ENCODE measurements around the gene PITPNM3. TPM values are rescaled to one million over a fixed set of nuclear protein-coding genes. Genes with fewer than 3 reads are reported as not detected.

Gene PITPNM3
- total and polyA plus RNA-seq, 2 experiments from 2014 or later, result 1.0 to 1.5 TPM

GRCh38 chr17:6437466-6437865 lies 118.9 kb downstream of the PITPNM3 start (continued):
- TF ChIP-seq, protein P1, sequence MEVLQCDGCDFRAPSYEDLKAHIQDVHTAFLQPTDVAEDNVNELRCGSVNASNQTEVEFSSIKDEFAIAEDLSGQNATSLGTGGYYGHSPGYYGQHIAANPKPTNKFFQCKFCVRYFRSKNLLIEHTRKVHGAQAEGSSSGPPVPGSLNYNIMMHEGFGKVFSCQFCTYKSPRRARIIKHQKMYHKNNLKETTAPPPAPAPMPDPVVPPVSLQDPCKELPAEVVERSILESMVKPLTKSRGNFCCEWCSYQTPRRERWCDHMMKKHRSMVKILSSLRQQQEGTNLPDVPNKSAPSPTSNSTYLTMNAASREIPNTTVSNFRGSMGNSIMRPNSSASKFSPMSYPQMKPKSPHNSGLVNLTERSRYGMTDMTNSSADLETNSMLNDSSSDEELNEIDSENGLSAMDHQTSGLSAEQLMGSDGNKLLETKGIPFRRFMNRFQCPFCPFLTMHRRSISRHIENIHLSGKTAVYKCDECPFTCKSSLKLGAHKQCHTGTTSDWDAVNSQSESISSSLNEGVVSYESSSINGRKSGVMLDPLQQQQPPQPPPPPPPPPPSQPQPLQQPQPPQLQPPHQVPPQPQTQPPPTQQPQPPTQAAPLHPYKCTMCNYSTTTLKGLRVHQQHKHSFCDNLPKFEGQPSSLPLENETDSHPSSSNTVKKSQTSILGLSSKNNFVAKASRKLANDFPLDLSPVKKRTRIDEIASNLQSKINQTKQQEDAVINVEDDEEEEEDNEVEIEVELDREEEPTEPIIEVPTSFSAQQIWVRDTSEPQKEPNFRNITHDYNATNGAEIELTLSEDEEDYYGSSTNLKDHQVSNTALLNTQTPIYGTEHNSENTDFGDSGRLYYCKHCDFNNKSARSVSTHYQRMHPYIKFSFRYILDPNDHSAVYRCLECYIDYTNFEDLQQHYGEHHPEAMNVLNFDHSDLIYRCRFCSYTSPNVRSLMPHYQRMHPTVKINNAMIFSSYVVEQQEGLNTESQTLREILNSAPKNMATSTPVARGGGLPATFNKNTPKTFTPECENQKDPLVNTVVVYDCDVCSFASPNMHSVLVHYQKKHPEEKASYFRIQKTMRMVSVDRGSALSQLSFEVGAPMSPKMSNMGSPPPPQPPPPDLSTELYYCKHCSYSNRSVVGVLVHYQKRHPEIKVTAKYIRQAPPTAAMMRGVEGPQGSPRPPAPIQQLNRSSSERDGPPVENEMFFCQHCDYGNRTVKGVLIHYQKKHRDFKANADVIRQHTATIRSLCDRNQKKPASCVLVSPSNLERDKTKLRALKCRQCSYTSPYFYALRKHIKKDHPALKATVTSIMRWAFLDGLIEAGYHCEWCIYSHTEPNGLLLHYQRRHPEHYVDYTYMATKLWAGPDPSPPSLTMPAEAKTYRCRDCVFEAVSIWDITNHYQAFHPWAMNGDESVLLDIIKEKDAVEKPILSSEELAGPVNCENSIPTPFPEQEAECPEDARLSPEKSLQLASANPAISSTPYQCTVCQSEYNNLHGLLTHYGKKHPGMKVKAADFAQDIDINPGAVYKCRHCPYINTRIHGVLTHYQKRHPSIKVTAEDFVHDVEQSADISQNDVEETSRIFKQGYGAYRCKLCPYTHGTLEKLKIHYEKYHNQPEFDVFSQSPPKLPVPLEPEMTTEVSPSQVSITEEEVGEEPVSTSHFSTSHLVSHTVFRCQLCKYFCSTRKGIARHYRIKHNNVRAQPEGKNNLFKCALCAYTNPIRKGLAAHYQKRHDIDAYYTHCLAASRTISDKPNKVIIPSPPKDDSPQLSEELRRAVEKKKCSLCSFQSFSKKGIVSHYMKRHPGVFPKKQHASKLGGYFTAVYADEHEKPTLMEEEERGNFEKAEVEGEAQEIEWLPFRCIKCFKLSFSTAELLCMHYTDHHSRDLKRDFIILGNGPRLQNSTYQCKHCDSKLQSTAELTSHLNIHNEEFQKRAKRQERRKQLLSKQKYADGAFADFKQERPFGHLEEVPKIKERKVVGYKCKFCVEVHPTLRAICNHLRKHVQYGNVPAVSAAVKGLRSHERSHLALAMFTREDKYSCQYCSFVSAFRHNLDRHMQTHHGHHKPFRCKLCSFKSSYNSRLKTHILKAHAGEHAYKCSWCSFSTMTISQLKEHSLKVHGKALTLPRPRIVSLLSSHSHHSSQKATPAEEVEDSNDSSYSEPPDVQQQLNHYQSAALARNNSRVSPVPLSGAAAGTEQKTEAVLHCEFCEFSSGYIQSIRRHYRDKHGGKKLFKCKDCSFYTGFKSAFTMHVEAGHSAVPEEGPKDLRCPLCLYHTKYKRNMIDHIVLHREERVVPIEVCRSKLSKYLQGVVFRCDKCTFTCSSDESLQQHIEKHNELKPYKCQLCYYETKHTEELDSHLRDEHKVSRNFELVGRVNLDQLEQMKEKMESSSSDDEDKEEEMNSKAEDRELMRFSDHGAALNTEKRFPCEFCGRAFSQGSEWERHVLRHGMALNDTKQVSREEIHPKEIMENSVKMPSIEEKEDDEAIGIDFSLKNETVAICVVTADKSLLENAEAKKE (CRISPR knock-in tag; IDR thresholded peaks at IDR 0.05), result no peak
- TF ChIP-seq POLR2AphosphoS5 (IDR thresholded peaks at IDR 0.05; ENCODE audit: low read depth) (no peak), ZNF114 (CRISPR knock-in tag; IDR thresholded peaks at IDR 0.05) (no peak)

DNA sequence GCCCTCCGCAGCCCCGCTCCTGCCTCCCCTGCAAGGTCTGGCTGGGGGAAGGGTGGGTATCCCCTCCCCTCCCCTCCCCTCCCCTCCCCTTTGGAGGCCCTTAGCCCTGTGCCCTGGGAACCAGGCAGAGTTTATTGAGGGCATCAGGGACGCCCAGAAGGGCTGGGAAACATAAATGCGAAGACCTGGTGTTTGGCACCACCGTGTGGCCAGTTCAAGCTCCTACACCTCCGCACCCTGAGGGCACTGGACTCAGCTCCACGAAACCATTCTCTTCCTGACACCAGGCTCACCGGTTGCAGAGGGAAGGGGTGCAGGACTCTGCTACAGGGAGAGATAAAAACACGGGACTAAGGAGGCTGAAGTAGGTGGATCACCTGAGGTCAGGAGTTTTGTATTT lies 120.4 kb downstream of the PITPNM3 start:
- no peaks in the 10 kb centered on the region for H3F3A ChIP-seq (replicated peaks; ENCODE audit: low read depth)
- H3K4me3 Mint-ChIP-seq, result no peak overlapping the region
- H3K27ac Mint-ChIP-seq, result no peak overlapping the region
- 0 out of 2 replicates have a peak, but pooled peaks cover under 1% of the 10 kb centered on the region for H3K36me3 ChIP-seq (ENCODE audit: insufficient read depth)
- no peaks in the 10 kb centered on the region for H3K27me3 ChIP-seq (ENCODE audit: insufficient read depth)
- H3K27me3 Mint-ChIP-seq (ENCODE audit: insufficient read depth, low read depth, poor library complexity), result peaks cover 8% of the 10 kb centered on the region
- H3K79me2 ChIP-seq (replicated peaks; ENCODE audit: insufficient read depth), result no peaks in the 10 kb centered on the region
- peaks cover 8% of the 10 kb centered on the region for H3K9me3 Mint-ChIP-seq
- peaks cover 5% of the 10 kb centered on the region; the same call in 2 of the 3 replicates for H3K36me3 Mint-ChIP-seq (ENCODE audit: low read depth)
- DNase-seq (ENCODE audit: low spot score) (peak; percentile 92), ATAC-seq (peak; percentile 96)
- H2AFZ ChIP-seq, result peak overlapping the region; percentile 89
- no peak overlapping the region for H3K4me3 ChIP-seq
- H3K4me1 Mint-ChIP-seq, result peaks cover 41% of the 10 kb centered on the region
- H4K20me1 ChIP-seq (replicated peaks; ENCODE audit: insufficient read depth), result no peaks in the 10 kb centered on the region
- peaks cover 24% of the 10 kb centered on the region for H3K4me1 ChIP-seq (ENCODE audit: insufficient read depth)
- no peak overlapping the region for H3K4me2 ChIP-seq
- 0 out of 2 replicates have a peak, but pooled peaks cover 3% of the 10 kb centered on the region for H3K9me2 ChIP-seq (ENCODE audit: insufficient read depth)
- TF ChIP-seq, protein P1 (CRISPR knock-in tag; IDR thresholded peaks at IDR 0.05), result no peak
- TF ChIP-seq CREB1 (CRISPR knock-in tag; IDR thresholded peaks at IDR 0.05; ENCODE audit: low read depth) (no peak), ETS1 (IDR thresholded peaks at IDR 0.05) (no peak)
- TF ChIP-seq, protein P2, sequence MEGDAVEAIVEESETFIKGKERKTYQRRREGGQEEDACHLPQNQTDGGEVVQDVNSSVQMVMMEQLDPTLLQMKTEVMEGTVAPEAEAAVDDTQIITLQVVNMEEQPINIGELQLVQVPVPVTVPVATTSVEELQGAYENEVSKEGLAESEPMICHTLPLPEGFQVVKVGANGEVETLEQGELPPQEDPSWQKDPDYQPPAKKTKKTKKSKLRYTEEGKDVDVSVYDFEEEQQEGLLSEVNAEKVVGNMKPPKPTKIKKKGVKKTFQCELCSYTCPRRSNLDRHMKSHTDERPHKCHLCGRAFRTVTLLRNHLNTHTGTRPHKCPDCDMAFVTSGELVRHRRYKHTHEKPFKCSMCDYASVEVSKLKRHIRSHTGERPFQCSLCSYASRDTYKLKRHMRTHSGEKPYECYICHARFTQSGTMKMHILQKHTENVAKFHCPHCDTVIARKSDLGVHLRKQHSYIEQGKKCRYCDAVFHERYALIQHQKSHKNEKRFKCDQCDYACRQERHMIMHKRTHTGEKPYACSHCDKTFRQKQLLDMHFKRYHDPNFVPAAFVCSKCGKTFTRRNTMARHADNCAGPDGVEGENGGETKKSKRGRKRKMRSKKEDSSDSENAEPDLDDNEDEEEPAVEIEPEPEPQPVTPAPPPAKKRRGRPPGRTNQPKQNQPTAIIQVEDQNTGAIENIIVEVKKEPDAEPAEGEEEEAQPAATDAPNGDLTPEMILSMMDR (conservative IDR thresholded peaks at IDR 0.05; ENCODE audit: low read depth in 2 of 2), result peak; percentile 74 to 91
- no peak overlapping the region for H3K27ac ChIP-seq (ENCODE audit: low read depth)
